SH-SY5Y (cell line): ENCODE results near the gene TSNAXIP1.

Source experiments
- GATA2 ChIP-seq: IDR thresholded peaks from 2 replicates; pipeline ENCODE4 v1.6.1; 2011; ENCODE audit warnings: mild to moderate bottlenecking, low read depth, low read length
- GATA3 ChIP-seq: IDR thresholded peaks from 2 replicates; pipeline ENCODE4 v1.6.1; 2011; ENCODE audit warnings: low read depth, mild to moderate bottlenecking, low read length, moderate library complexity

DNA sequence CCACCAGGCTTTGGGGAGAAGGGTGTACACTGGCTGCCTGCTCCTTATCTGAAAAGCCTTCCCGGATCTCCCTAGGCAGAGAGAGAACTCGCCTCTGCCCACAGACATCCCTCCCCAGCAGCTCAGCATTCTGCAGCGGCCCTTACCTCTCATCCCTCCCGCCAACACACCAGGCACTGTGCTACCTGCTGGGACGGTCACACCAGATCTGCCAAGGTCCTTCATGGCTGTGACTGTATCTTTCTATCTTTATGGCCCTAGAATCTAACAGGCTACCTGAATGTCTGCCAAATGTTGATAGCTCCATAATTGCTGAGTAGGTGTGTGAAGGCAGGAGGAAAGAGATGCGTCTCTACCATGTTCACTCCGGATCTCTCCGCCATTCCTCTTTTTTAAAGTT, 7.9 kb downstream of the TSNAXIP1 start:
- no peak for TF ChIP-seq GATA3
- no peak for TF ChIP-seq GATA2
